T-helper 17 cell (primary cell): ENCODE data around the gene ATP8A2. TPM values are rescaled to one million over a fixed set of nuclear protein-coding genes. Genes with fewer than 3 reads are reported as not detected.

Source experiments
- ATAC-seq: fragments of 150-1000 bp; cut with Tn5 transposase; 2 replicates; pipeline ENCODE4 v1.10.0; 2021; ENCODE audit warnings: mild to moderate bottlenecking, moderate library complexity
- DNase-seq, 3 donors: peaks; one replicate each; pipeline versions ENCODE4 v3.0.0 to v3.0.0-alpha.2; 2020 to 2021
- H3K9me3 ChIP-seq: one replicate; pipeline ENCODE4 v1.7.0; 2013; ENCODE audit warnings: low read length, mild to moderate bottlenecking; ENCODE audit not compliant: control insufficient read depth, poor library complexity, severe bottlenecking
- H3K27ac Mint-ChIP-seq: one replicate; pipeline ENCODE4 v1.8.0; 2022; ENCODE audit warnings: mild to moderate bottlenecking, moderate library complexity, mixed read lengths
- H3K27me3 Mint-ChIP-seq: one replicate; pipeline ENCODE4 v1.8.0; 2022; ENCODE audit warnings: mixed read lengths
- H3K36me3 Mint-ChIP-seq: one replicate; pipeline ENCODE4 v1.8.0; 2022; ENCODE audit warnings: low read depth, mixed read lengths
- H3K4me1 Mint-ChIP-seq: one replicate; pipeline ENCODE4 v1.8.0; 2022; ENCODE audit warnings: mild to moderate bottlenecking, mixed read lengths
- H3K4me3 Mint-ChIP-seq: one replicate; pipeline ENCODE4 v1.8.0; 2022; ENCODE audit warnings: mild to moderate bottlenecking, moderate library complexity, mixed read lengths
- total RNA-seq, 4 donors: library from RNA in 2 of 4; stranded (reverse) in 2 of 4; gene quantifications; one replicate each; pipeline ENCODE4 v1.2.3 and lab custom pipeline; 2022 to 2026

The ATP8A2 gene
- total RNA-seq, 2 donors from 2014 or later: 0.18 to 0.20 TPM

GRCh38 chr13:25848812-25849745, 477.3 kb downstream of the ATP8A2 start:
- H3K27me3 Mint-ChIP-seq: no peaks in the 10 kb centered on the region
- ATAC-seq (no peak), DNase-seq (no peak)
- H3K4me1 Mint-ChIP-seq: peaks cover 23% of the 10 kb centered on the region
- H3K9me3 ChIP-seq: no peaks in the 10 kb centered on the region
- no peak overlapping the region for H3K27ac Mint-ChIP-seq
- H3K4me3 Mint-ChIP-seq: no peak overlapping the region
- H3K36me3 Mint-ChIP-seq: no peaks in the 10 kb centered on the region

- Mint-ChIP-seq H3K27ac (no peak overlapping the region), H3K36me3 (no peaks in the 10 kb centered on the region), H3K4me1 (no peaks in the 10 kb centered on the region), H3K4me3 (no peak overlapping the region), H3K27me3 (peaks cover 7% of the 10 kb centered on the region)
- ATAC-seq: no peak
- no peaks in the 10 kb centered on the region for H3K9me3 ChIP-seq
- no peak for DNase-seq
Observed at GRCh38 chr13:25857830-25858229, 486.1 kb downstream of the ATP8A2 start.

DNA sequence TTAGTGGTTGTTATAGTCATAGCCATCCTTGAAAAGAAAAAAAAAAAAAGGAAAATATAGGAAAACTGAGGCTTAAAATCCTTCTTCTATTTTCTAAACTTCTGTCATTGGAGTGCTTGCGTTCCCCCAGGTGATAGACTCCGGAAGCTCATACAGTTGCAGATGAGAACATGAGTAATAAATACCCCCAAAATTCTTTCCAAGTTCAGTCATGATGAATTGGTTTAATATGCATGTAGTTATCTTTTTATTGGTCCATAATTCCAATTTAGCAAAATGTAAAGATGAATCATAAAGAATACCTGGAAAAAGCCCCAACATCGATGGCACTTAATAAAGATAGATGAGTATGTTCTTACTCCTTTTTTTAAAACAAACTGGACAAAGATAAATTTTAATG, 487.8 kb downstream of the ATP8A2 start:
- H3K9me3 ChIP-seq: no peaks in the 10 kb centered on the region
- no peak for ATAC-seq
- DNase-seq: no peak
- no peak overlapping the region for H3K4me3 Mint-ChIP-seq
- no peaks in the 10 kb centered on the region for H3K36me3 Mint-ChIP-seq
- peaks cover 13% of the 10 kb centered on the region for H3K27me3 Mint-ChIP-seq
- no peaks in the 10 kb centered on the region for H3K4me1 Mint-ChIP-seq
- H3K27ac Mint-ChIP-seq: no peak overlapping the region

DNA sequence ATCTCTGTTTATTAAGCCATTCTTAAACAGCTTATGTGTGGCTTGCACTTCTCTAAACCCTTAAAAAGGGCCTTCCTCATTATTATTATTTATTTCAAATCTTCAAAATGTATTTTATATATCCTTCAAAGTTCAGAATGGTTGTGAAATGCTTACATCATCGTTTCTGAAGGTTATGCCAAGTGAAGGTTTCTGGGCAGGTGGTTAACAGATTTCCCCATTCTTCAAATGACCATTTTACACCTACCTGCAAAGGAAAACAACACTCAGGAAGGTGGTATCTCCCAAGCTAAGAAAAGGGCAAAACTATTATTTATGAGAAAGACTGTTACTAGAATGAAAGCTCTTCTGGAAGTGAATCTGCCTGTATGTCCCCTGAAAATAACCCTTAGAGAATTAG, 488.5 kb downstream of the ATP8A2 start:
- Mint-ChIP-seq H3K4me1 (no peaks in the 10 kb centered on the region), H3K4me3 (no peak overlapping the region)

DNA sequence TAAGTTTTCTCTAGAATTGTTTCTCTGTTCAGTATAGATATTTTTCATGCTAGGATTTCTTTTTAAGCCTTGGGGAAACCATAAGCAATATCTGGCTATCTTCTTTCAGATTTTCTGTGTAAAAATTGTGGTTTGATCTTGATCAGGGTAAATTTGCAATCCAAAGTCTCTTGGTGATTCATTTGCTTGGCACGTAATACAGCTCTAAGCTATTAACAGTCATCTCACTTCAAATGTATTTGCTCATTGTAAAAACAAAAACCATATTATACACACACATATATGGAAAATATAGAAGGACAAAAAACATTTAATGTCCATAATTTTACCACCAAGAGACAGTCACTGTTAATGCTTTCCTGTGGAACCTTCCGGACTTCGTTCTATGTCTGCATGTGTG, 489.1 kb downstream of the ATP8A2 start:
- H3K9me3 ChIP-seq: no peaks in the 10 kb centered on the region
- H3K36me3 Mint-ChIP-seq: no peaks in the 10 kb centered on the region
- H3K4me1 Mint-ChIP-seq: no peaks in the 10 kb centered on the region
- H3K27me3 Mint-ChIP-seq: peaks cover 15% of the 10 kb centered on the region
- H3K27ac Mint-ChIP-seq: no peak overlapping the region
- DNase-seq (no peak), ATAC-seq (no peak)
- no peak overlapping the region for H3K4me3 Mint-ChIP-seq

More for the DNA sequence above, 488.5 kb downstream of the ATP8A2 start:
- Mint-ChIP-seq H3K36me3 (no peaks in the 10 kb centered on the region), H3K27ac (no peak overlapping the region), H3K27me3 (peaks cover 14% of the 10 kb centered on the region)
- ATAC-seq (no peak), DNase-seq (no peak)
- no peaks in the 10 kb centered on the region for H3K9me3 ChIP-seq

GRCh38 chr13:25862156-25862555, 490.4 kb downstream of the ATP8A2 start:
- Mint-ChIP-seq H3K4me1 (no peaks in the 10 kb centered on the region), H3K4me3 (no peak overlapping the region), H3K36me3 (no peaks in the 10 kb centered on the region), H3K27ac (no peak overlapping the region), H3K27me3 (peaks cover 23% of the 10 kb centered on the region)
- H3K9me3 ChIP-seq: no peaks in the 10 kb centered on the region
- no peak for ATAC-seq
- no peak for DNase-seq

DNA sequence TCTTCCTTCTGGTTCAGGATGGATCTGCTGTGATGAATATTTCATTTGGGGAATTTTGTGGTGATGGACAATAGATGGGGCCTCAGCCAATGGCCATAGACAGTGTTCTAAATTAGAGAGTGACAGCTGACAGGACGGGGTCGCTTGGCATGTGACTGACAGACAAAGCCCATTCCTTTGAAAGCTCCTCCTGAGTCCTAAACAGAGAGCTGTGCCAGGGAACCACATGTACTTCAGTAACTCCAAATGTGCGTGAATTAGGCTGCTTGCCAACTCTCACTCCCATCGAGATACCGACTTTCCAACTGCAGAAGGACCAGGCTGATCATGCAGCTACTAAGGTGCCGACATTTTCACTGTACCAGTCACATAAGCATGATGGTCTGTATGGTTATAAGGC, 492.3 kb downstream of the ATP8A2 start:
- DNase-seq (no peak), ATAC-seq (no peak)
- no peak overlapping the region for H3K27ac Mint-ChIP-seq
- no peak overlapping the region for H3K4me3 Mint-ChIP-seq
- peaks cover 16% of the 10 kb centered on the region for H3K27me3 Mint-ChIP-seq
- no peaks in the 10 kb centered on the region for H3K36me3 Mint-ChIP-seq
- no peaks in the 10 kb centered on the region for H3K9me3 ChIP-seq
- H3K4me1 Mint-ChIP-seq: no peaks in the 10 kb centered on the region

- Mint-ChIP-seq H3K36me3 (no peaks in the 10 kb centered on the region), H3K4me3 (no peak overlapping the region), H3K27me3 (peaks cover 16% of the 10 kb centered on the region), H3K4me1 (no peaks in the 10 kb centered on the region), H3K27ac (no peak overlapping the region)
- DNase-seq (no peak), ATAC-seq (no peak)
- no peaks in the 10 kb centered on the region for H3K9me3 ChIP-seq
Observed at GRCh38 chr13:25864936-25865335, 493.2 kb downstream of the ATP8A2 start.

DNA sequence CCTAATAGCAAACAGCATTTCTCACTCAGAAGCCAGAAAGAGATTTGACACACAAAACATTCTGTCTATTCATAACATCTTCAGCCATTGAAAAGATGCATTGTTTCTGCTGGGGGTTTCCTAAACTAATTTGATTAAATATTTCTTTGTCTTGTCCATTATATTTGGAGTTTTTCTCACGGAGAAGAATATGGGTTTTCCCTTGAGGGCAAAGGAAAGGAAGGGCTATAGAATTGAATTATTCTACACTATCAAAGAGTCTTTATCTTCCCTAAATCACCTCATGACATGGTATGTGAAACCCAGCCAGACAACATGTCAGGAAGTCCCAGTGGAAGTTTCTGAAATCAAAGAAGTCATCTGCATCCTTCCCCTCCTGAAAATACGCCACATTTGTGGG, 493.6 kb downstream of the ATP8A2 start:
- H3K4me3 Mint-ChIP-seq: no peak overlapping the region
- no peaks in the 10 kb centered on the region for H3K9me3 ChIP-seq
- DNase-seq: no peak
- H3K27me3 Mint-ChIP-seq: peaks cover 16% of the 10 kb centered on the region
- ATAC-seq: no peak
- no peak overlapping the region for H3K27ac Mint-ChIP-seq
- H3K36me3 Mint-ChIP-seq: no peaks in the 10 kb centered on the region
- no peaks in the 10 kb centered on the region for H3K4me1 Mint-ChIP-seq

DNA sequence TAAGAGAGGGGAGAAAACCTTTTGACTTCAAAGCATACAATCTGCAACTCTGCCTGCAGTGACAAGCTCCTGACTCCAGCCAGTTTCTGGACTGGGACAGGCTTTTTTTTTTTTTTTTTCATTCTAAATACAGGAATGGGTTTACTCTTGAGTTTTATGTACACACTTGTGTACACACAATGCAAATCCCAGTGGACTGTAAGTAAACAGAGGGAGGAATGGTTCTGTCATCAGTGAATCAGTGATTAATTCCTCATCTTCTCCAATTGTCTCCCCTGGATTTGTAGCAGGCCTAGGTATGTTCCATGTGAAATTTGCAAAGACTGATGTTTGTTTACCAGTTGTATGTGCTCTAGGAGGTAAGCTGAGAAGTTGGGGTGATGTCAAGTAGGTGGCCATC, 495.3 kb downstream of the ATP8A2 start:
- H3K27ac Mint-ChIP-seq: no peak overlapping the region
- H3K36me3 Mint-ChIP-seq: no peaks in the 10 kb centered on the region
- no peak overlapping the region for H3K4me3 Mint-ChIP-seq
- H3K9me3 ChIP-seq: no peaks in the 10 kb centered on the region
- DNase-seq (no peak), ATAC-seq (no peak)
- peaks cover 7% of the 10 kb centered on the region for H3K4me1 Mint-ChIP-seq
- peaks cover 16% of the 10 kb centered on the region for H3K27me3 Mint-ChIP-seq

DNA sequence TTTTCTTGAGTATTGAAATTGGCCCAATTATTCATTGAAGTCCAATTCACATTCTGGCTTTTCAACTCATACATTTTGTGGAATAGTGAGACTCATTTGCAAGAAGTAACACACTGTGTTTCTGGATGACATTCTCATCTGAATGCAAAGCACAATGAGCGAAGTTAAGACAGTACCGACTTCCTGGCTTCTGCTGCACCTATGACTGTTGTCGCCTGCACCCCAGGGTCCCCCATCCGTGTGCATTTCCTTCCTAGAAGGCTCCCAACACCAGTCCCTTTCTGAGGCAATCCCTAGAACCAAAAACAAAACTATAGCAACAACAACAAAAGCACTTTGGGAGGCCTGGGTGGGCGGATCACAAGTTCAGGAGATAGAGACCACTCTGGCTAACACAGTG, 496.7 kb downstream of the ATP8A2 start:
- peaks cover 16% of the 10 kb centered on the region for H3K27me3 Mint-ChIP-seq
- no peaks in the 10 kb centered on the region for H3K9me3 ChIP-seq
- no peak for ATAC-seq
- DNase-seq: no peak
- H3K36me3 Mint-ChIP-seq: no peaks in the 10 kb centered on the region
- no peak overlapping the region for H3K27ac Mint-ChIP-seq
- H3K4me3 Mint-ChIP-seq: no peak overlapping the region
- H3K4me1 Mint-ChIP-seq: peaks cover 10% of the 10 kb centered on the region

DNA sequence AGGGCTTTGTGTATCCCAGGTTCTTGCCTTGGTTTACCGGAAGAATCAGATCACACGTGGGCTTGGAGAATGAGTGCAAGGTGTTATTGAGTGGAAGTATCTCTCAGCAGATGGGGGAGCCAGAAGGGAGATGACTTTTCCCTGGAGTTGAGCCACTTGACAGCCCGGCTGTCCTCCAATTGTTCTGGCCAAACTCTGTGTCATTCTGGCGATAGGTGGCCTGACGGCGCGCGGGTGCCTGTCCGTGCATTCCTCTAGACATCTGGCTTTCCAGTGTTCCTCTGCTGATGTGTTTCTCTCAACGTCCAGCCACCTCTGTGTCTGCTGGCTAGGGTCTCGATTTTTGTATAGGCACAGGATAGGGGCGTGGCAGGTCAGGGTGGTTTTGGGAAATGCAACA, 498.2 kb downstream of the ATP8A2 start:
- no peak for ATAC-seq
- no peak for DNase-seq
- H3K4me3 Mint-ChIP-seq: no peak overlapping the region
- H3K4me1 Mint-ChIP-seq: peaks cover 16% of the 10 kb centered on the region
- peaks cover 9% of the 10 kb centered on the region for H3K27me3 Mint-ChIP-seq
- H3K27ac Mint-ChIP-seq: no peak overlapping the region
- no peaks in the 10 kb centered on the region for H3K36me3 Mint-ChIP-seq
- H3K9me3 ChIP-seq: no peaks in the 10 kb centered on the region

DNA sequence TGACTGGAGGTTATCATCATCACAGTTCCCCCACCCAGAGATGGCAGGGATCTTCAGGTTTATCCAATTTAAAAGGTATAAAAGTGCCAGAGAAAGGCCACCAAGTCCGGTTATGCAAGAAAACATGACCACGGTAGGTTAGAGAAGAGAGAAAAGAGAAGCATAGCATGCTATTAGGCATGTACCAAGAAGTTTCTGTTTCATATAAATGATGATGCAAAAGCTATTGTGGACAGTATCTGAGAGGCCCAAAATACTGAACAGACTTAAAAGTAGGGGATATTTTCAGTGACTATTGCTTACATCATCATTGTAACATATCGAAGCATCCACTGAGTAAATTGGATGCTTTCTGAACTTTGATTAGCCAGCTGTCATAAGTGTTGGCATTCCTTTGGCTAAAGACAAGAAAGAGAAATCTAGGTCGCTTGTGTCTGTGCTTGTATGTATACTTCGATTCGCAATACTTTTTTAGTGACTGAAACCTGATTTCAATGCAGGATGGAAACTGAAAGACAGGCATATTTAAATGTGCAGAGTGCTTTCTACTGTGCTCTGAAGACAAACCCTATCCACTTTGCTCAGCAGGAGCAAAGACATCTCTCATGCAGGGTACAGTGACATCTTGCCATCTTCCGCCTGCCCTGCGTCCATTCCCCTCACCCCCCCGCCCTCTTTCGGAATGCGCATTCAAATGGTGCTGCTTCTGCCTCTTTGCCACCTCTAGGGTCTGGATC, 499.8 kb downstream of the ATP8A2 start:
- no peaks in the 10 kb centered on the region for H3K36me3 Mint-ChIP-seq
- H3K4me3 Mint-ChIP-seq: peak overlapping the region; percentile 46
- H3K27me3 Mint-ChIP-seq: peaks cover under 1% of the 10 kb centered on the region
- no peaks in the 10 kb centered on the region for H3K9me3 ChIP-seq
- ATAC-seq (peak; percentile 42), DNase-seq (no peak)
- peaks cover 16% of the 10 kb centered on the region for H3K4me1 Mint-ChIP-seq
- peak overlapping the region; percentile 78 for H3K27ac Mint-ChIP-seq
